ENCODE data around the gene LRRC27.

DNA sequence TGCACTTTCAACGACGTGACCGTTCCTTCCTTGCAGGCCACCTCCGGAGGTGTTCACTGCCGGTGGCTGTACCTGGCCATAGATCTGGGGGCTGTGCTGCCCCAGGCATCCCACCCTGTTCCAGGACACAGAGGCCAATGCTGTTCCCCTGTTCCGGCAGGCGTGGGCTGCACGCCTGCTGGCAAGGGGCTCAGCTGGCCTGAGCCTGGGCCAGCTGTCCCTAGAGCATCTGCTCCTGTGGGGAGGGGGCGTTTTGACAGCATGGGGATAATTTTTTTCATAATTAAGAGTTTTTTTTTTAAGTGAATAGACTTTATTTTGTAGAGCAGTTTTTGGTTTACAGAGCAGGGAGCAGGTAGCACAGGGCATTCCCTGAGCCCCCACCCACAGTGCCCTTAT lies 93.8 kb downstream of the LRRC27 start:
- TF ChIP-seq, protein P1, sequence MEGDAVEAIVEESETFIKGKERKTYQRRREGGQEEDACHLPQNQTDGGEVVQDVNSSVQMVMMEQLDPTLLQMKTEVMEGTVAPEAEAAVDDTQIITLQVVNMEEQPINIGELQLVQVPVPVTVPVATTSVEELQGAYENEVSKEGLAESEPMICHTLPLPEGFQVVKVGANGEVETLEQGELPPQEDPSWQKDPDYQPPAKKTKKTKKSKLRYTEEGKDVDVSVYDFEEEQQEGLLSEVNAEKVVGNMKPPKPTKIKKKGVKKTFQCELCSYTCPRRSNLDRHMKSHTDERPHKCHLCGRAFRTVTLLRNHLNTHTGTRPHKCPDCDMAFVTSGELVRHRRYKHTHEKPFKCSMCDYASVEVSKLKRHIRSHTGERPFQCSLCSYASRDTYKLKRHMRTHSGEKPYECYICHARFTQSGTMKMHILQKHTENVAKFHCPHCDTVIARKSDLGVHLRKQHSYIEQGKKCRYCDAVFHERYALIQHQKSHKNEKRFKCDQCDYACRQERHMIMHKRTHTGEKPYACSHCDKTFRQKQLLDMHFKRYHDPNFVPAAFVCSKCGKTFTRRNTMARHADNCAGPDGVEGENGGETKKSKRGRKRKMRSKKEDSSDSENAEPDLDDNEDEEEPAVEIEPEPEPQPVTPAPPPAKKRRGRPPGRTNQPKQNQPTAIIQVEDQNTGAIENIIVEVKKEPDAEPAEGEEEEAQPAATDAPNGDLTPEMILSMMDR (IDR thresholded peaks at IDR 0.05; ENCODE audit: low read length) = no peak
- no peak for TF ChIP-seq EZH2 (IDR thresholded peaks at IDR 0.05; ENCODE audit: borderline replicate concordance, low read length)

Data from OCI-LY1 (cell line).